ENCODE measurements around the gene BTBD16.

DNA sequence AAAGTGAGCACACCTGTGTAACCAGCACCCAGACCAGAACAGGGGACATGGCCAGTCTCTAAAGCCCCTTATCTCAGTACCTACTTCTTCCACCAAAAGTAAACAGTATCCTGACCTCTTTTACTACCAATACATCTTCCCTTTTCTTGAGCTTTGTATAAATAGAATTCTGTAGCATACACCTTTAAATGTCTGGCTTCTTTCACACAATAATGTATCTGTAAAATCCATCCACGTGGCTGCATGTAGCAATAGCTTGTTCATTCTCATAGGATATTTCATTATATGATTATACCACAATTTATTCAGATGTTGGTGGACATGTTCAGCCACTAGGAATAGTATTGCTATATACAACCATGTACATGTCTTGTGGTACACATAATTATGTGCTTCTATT, 40.6 kb downstream of the BTBD16 start:
- no peak for TF ChIP-seq POLR2A (IDR thresholded peaks at IDR 0.05; ENCODE audit: low read depth, low read length)
- no peak for TF ChIP-seq POLR2AphosphoS5 (IDR thresholded peaks at IDR 0.05; ENCODE audit: low read depth, low read length)
- TF ChIP-seq TAF1 (IDR thresholded peaks at IDR 0.05; ENCODE audit: low read depth, low read length) = no peak
- TF ChIP-seq POU2F2 (IDR thresholded peaks at IDR 0.05; ENCODE audit: low read depth, low read length) = no peak
- no peak for TF ChIP-seq SPI1 (IDR thresholded peaks at IDR 0.05; ENCODE audit: low read depth, low read length)
- TF ChIP-seq PAX5 (IDR thresholded peaks at IDR 0.05; ENCODE audit: insufficient read depth, low read length, severe bottlenecking) = no peak
